GM12878 (cell line): Measurements from ENCODE around the gene SH3YL1. TPM values are rescaled to one million over a fixed set of nuclear protein-coding genes. Genes with fewer than 3 reads are reported as not detected.

ENCODE experiments used
- ATAC-seq: fragments of 200-7000 bp; cut with Tn5 transposase; 3 replicates; pipeline ENCODE4 v1.9.1; 2020; ENCODE audit warnings: mild to moderate bottlenecking, moderate library complexity
- BruUV-seq: library from RNA; stranded (reverse); fragments of 400-500 nt; replicated peaks from 2 replicates; lab custom pipeline; 2021; lab: Mats Ljungman, UMichigan
- CTCF ChIA-PET: fragments of 300-600 bp; sonication (Branson Sonifier 250); formaldehyde crosslinking; extraction: SDS; loops from one replicate; lab custom pipeline; 2021; ENCODE audit warnings: inconsistent platforms; lab: Yijun Ruan, JAX
- POLR2A ChIA-PET: fragments of 350-600 bp; formaldehyde crosslinking; extraction: SDS; loops from one replicate; lab custom pipeline; 2021; ENCODE audit warnings: inconsistent platforms; lab: Charles Lee
- RAD21 ChIA-PET: fragments of 300-600 bp; sonication (Branson Sonifier 250); formaldehyde crosslinking; loops from one replicate; lab custom pipeline; 2023; ENCODE audit warnings: antibody characterized with exemption; ENCODE audit not compliant: unreplicated experiment; lab: Charles Lee
- SMC1A ChIA-PET: fragments of 300-600 bp; sonication (Branson Sonifier 250); formaldehyde crosslinking; loops from one replicate; lab custom pipeline; 2023; ENCODE audit not compliant: unreplicated experiment, uncharacterized antibody; lab: Charles Lee
- DNase-seq: peaks from one replicate; pipeline ENCODE4 v3.0.0-alpha.2; 2011; ENCODE audit warnings: low read depth, low spot score
- FAIRE-seq: peaks from 3 replicates; lab custom pipeline; 2011; peaks lifted over from hg19 to GRCh38; lab: Jason Lieb, UNC
- H2AFZ ChIP-seq: 2 replicates; pipeline ENCODE4 v1.6.0; 2011; ENCODE audit warnings: low read depth, low read length, control low read depth; ENCODE audit not compliant: control insufficient read depth
- H3K27ac ChIP-seq: 2 replicates; pipeline ENCODE4 v1.5.1; 2011; ENCODE audit warnings: control low read depth; ENCODE audit not compliant: control insufficient read depth, insufficient read depth
- H3K27me3 ChIP-seq, 2 experiments: replicated peaks in 1 of 2; 2 replicates each; pipeline versions ENCODE4 v1.6.0 to v1.6.1; 2011; ENCODE audit warnings: low read length in 1 of 2; ENCODE audit not compliant: control insufficient read depth in 2 of 2, insufficient read depth in 2 of 2
- H3K36me3 ChIP-seq, 2 experiments: 2 replicates each; pipeline ENCODE4 v1.5.1; 2011; ENCODE audit warnings: low read length in 1 of 2; ENCODE audit not compliant: control insufficient read depth in 2 of 2, insufficient read depth in 2 of 2
- H3K4me1 ChIP-seq: 2 replicates; pipeline ENCODE4 v1.6.1; 2011; ENCODE audit warnings: mild to moderate bottlenecking, low read length, moderate library complexity, mixed read lengths; ENCODE audit not compliant: control insufficient read depth, insufficient read depth
- H3K4me2 ChIP-seq: 2 replicates; pipeline ENCODE4 v1.6.0; 2011; ENCODE audit warnings: control low read depth; ENCODE audit not compliant: control insufficient read depth, insufficient read depth
- H3K4me3 ChIP-seq: fragments of 200-600 bp; sonication (generic); 2 replicates; pipeline ENCODE4 v1.5.1; 2016
- H3K79me2 ChIP-seq: 2 replicates; pipeline ENCODE4 v1.6.0; 2011; ENCODE audit warnings: low read length; ENCODE audit not compliant: control insufficient read depth, insufficient read depth
- H3K9ac ChIP-seq: 2 replicates; pipeline ENCODE4 v1.8.0; 2011; ENCODE audit warnings: low read length, control low read depth, mixed read lengths; ENCODE audit not compliant: control insufficient read depth, insufficient read depth
- H3K9me3 ChIP-seq: replicated peaks from 3 replicates; pipeline ENCODE4 v1.5.1; 2011; ENCODE audit warnings: mild to moderate bottlenecking, low read length; ENCODE audit not compliant: control insufficient read depth, insufficient read depth
- H4K20me1 ChIP-seq: 2 replicates; pipeline ENCODE4 v1.6.0; 2011; ENCODE audit not compliant: control insufficient read depth, insufficient read depth
- BMI1 ChIP-seq: fragments of 450-650 bp; IDR thresholded peaks from 2 replicates; pipeline ENCODE4 v1.6.1; 2016; ENCODE audit warnings: mild to moderate bottlenecking, moderate library complexity, borderline replicate concordance
- CBX5 ChIP-seq: sonication (generic); IDR thresholded peaks from 2 replicates; pipeline ENCODE4 v1.6.1; 2016; ENCODE audit warnings: low read depth, moderate library complexity, mild to moderate bottlenecking, inconsistent platforms
- NFIC ChIP-seq: IDR thresholded peaks from 2 replicates; pipeline ENCODE4 v1.6.1; 2012; ENCODE audit warnings: low read depth, mild to moderate bottlenecking, inconsistent platforms, low read length, moderate library complexity
- NFYA ChIP-seq: IDR thresholded peaks from 2 replicates; pipeline ENCODE4 v1.6.1; 2011; ENCODE audit warnings: low read depth, mild to moderate bottlenecking, low read length, improper control_type of control experiment, borderline replicate concordance
- NRF1 ChIP-seq: conservative IDR thresholded peaks from 2 replicates; pipeline ENCODE4 v1.6.1; 2011; ENCODE audit warnings: mild to moderate bottlenecking, low read depth, low read length, improper control_type of control experiment
- RUNX3 ChIP-seq: IDR thresholded peaks from 2 replicates; pipeline ENCODE4 v1.6.1; 2012; ENCODE audit warnings: low read length, inconsistent platforms
- TCF3 ChIP-seq: IDR thresholded peaks from 2 replicates; pipeline ENCODE4 v1.6.1; 2012; ENCODE audit warnings: low read depth, mild to moderate bottlenecking, low read length, borderline replicate concordance; ENCODE audit not compliant: insufficient read depth
- ZNF622 ChIP-seq: fragments of 450-650 bp; IDR thresholded peaks from 2 replicates; pipeline ENCODE4 v1.6.1; 2017; ENCODE audit warnings: mild to moderate bottlenecking, inconsistent platforms
- WGBS: methylation state at CpG from one replicate; pipeline ENCODE4 v1.1.6; 2016; ENCODE audit warnings: low lambda C conversion rate; ENCODE audit not compliant: insufficient replicate concordance, insufficient coverage; ENCODE audit errors: missing lambda C conversion rate; 5-methylcytosine and 5-hydroxymethylcytosine counted together
- in situ Hi-C: fragments of 300-500 bp; cut with MboI; formaldehyde crosslinking; loops from 9 replicates; pipeline ENCODE4 v1.14.3; 2018; ENCODE audit warnings: mixed read lengths
- intact Hi-C: fragments of 100-400 bp; cut with micrococcal nuclease; formaldehyde crosslinking; loops from one replicate; pipeline ENCODE4 v1.14.2; 2022; ENCODE audit not compliant: unreplicated experiment
- polyA plus RNA-seq, 11 experiments: library from polyadenylated mRNA; depleted of rRNA in 4 of 11; unstranded in 6 of 11; stranded (reverse) in 5 of 11; fragments of >200 nt; fragmentation: Nextera tagmentation in 4 of 11; fragmentation: Illumina TruSeq in 1 of 11; extraction: Ambion mirVana in 4 of 11; extraction: Trizol in 1 of 11; gene quantifications; 1 replicate in 1 of 11; 2 replicates in 10 of 11; pipeline versions ENCODE4 v1.2.1 to v1.2.3, GENCODE V29; 2011 to 2016; ENCODE audit warnings: inconsistent platforms in 2 of 11, missing spikeins in 2 of 11, low read depth in 1 of 11
- total RNA-seq, 4 experiments: library from RNA; depleted of rRNA in 3 of 4; stranded (reverse); fragments of >200 nt in 3 of 4; fragmentation: Illumina TruSeq in 1 of 4; extraction: Trizol in 1 of 4; gene quantifications; 2 replicates each; pipeline versions ENCODE4 v1.2.1 to v1.2.3, GENCODE V29; 2013 to 2021
- TF ChIP-seq, protein P1 (sequence below): IDR thresholded peaks from 2 replicates; pipeline ENCODE4 v1.6.1; 2011; ENCODE audit warnings: borderline replicate concordance, low read depth, mild to moderate bottlenecking, moderate library complexity, mixed read lengths, low read length; ENCODE audit not compliant: insufficient read depth; ENCODE audit errors: extremely low read length
- TF ChIP-seq, protein P2 (sequence below): IDR thresholded peaks from 2 replicates; pipeline ENCODE4 v1.6.1; 2012; ENCODE audit warnings: low read length, inconsistent platforms
- TF ChIP-seq, protein P3 (sequence below): fragments of 450-650 bp; conservative IDR thresholded peaks from 2 replicates; pipeline ENCODE4 v1.6.1; 2017; ENCODE audit warnings: mild to moderate bottlenecking, moderate library complexity
- TF ChIP-seq, protein P4 (sequence below): fragments of 450-650 bp; IDR thresholded peaks from 2 replicates; pipeline ENCODE4 v1.6.1; 2016; ENCODE audit warnings: mild to moderate bottlenecking, moderate library complexity, borderline replicate concordance
- TF ChIP-seq, protein P5 (sequence below): fragments of 450-650 bp; IDR thresholded peaks from 2 replicates; pipeline ENCODE4 v1.6.1; 2016; ENCODE audit warnings: mild to moderate bottlenecking

Gene SH3YL1
- total and polyA plus RNA-seq, 10 of the 15 experiments (the other 5 are each of a cell fraction or from before 2014, with no cell fraction given), result 12.2 to 22.4 (median 17.2) TPM

DNA sequence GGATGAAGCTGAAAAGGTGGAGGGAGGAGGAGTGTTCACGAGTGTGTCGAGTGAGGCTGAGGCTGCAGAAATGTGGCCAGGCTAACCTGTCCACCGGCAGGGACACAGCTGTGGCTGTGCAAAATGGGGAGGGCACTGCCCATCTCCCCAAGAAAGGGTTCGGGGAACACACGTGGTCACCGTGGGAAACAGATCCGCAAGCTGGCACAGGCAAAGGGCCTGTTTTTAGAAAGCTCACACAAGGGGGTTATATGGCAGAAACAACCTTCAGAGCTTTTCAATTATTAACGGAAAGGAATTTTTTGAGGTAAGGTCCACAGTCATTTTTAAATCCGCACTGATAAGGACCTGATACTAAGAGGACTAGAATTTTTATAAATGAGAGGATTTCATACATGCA lies 35.7 kb downstream of the SH3YL1 start:
- no peak overlapping the region for H3K27ac ChIP-seq
- ChIA-PET POLR2A (no interaction called here), RAD21 (no interaction called here), SMC1A (no interaction called here), CTCF (interaction anchor here (0.5 kb wide), 1 partner anchor 344 kb away, joined by 3 read pairs; no protein-coding TSS in a partner anchor)
- no peaks in the 10 kb centered on the region for H4K20me1 ChIP-seq
- FAIRE-seq, result no peak
- no peak overlapping the region for H2AFZ ChIP-seq
- H3K4me1 ChIP-seq, result no peaks in the 10 kb centered on the region
- no peak for DNase-seq
- no peak overlapping the region for H3K4me3 ChIP-seq
- H3K27me3 ChIP-seq, result no peaks in the 10 kb centered on the region
- BruUV-seq, result no TSS peak
- H3K79me2 ChIP-seq, result no peaks in the 10 kb centered on the region
- H3K9me3 ChIP-seq, result no peaks in the 10 kb centered on the region
- TF ChIP-seq, protein P1, sequence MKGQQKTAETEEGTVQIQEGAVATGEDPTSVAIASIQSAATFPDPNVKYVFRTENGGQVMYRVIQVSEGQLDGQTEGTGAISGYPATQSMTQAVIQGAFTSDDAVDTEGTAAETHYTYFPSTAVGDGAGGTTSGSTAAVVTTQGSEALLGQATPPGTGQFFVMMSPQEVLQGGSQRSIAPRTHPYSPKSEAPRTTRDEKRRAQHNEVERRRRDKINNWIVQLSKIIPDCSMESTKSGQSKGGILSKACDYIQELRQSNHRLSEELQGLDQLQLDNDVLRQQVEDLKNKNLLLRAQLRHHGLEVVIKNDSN, result no peak
- TF ChIP-seq RUNX3 (no peak), TCF3 (no peak), NFYA (no peak), BMI1 (no peak), NFIC (no peak), NRF1 (no peak), CBX5 (no peak), ZNF622 (no peak)
- TF ChIP-seq, protein P2, sequence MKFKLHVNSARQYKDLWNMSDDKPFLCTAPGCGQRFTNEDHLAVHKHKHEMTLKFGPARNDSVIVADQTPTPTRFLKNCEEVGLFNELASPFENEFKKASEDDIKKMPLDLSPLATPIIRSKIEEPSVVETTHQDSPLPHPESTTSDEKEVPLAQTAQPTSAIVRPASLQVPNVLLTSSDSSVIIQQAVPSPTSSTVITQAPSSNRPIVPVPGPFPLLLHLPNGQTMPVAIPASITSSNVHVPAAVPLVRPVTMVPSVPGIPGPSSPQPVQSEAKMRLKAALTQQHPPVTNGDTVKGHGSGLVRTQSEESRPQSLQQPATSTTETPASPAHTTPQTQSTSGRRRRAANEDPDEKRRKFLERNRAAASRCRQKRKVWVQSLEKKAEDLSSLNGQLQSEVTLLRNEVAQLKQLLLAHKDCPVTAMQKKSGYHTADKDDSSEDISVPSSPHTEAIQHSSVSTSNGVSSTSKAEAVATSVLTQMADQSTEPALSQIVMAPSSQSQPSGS, result no peak
- TF ChIP-seq, protein P3, sequence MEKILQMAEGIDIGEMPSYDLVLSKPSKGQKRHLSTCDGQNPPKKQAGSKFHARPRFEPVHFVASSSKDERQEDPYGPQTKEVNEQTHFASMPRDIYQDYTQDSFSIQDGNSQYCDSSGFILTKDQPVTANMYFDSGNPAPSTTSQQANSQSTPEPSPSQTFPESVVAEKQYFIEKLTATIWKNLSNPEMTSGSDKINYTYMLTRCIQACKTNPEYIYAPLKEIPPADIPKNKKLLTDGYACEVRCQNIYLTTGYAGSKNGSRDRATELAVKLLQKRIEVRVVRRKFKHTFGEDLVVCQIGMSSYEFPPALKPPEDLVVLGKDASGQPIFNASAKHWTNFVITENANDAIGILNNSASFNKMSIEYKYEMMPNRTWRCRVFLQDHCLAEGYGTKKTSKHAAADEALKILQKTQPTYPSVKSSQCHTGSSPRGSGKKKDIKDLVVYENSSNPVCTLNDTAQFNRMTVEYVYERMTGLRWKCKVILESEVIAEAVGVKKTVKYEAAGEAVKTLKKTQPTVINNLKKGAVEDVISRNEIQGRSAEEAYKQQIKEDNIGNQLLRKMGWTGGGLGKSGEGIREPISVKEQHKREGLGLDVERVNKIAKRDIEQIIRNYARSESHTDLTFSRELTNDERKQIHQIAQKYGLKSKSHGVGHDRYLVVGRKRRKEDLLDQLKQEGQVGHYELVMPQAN, result no peak
- TF ChIP-seq, protein P4, sequence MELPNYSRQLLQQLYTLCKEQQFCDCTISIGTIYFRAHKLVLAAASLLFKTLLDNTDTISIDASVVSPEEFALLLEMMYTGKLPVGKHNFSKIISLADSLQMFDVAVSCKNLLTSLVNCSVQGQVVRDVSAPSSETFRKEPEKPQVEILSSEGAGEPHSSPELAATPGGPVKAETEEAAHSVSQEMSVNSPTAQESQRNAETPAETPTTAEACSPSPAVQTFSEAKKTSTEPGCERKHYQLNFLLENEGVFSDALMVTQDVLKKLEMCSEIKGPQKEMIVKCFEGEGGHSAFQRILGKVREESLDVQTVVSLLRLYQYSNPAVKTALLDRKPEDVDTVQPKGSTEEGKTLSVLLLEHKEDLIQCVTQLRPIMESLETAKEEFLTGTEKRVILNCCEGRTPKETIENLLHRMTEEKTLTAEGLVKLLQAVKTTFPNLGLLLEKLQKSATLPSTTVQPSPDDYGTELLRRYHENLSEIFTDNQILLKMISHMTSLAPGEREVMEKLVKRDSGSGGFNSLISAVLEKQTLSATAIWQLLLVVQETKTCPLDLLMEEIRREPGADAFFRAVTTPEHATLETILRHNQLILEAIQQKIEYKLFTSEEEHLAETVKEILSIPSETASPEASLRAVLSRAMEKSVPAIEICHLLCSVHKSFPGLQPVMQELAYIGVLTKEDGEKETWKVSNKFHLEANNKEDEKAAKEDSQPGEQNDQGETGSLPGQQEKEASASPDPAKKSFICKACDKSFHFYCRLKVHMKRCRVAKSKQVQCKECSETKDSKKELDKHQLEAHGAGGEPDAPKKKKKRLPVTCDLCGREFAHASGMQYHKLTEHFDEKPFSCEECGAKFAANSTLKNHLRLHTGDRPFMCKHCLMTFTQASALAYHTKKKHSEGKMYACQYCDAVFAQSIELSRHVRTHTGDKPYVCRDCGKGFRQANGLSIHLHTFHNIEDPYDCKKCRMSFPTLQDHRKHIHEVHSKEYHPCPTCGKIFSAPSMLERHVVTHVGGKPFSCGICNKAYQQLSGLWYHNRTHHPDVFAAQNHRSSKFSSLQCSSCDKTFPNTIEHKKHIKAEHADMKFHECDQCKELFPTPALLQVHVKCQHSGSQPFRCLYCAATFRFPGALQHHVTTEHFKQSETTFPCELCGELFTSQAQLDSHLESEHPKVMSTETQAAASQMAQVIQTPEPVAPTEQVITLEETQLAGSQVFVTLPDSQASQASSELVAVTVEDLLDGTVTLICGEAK, result no peak
- TF ChIP-seq, protein P5, sequence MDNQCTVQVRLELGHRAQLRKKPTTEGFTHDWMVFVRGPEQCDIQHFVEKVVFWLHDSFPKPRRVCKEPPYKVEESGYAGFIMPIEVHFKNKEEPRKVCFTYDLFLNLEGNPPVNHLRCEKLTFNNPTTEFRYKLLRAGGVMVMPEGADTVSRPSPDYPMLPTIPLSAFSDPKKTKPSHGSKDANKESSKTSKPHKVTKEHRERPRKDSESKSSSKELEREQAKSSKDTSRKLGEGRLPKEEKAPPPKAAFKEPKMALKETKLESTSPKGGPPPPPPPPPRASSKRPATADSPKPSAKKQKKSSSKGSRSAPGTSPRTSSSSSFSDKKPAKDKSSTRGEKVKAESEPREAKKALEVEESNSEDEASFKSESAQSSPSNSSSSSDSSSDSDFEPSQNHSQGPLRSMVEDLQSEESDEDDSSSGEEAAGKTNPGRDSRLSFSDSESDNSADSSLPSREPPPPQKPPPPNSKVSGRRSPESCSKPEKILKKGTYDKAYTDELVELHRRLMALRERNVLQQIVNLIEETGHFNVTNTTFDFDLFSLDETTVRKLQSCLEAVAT, result no peak
- TF ChIP-seq, all 136 proteins: peak for 0
- Histone ChIP-seq H3K9ac (no peak overlapping the region), H3K36me3 (no peaks in the 10 kb centered on the region), H3K4me2 (no peak overlapping the region)
- intact Hi-C loops (no loop called here), in situ Hi-C loops (no loop called here)
- 93% methylated on average over 9 of the region's 9 CpGs for WGBS
- no peak for ATAC-seq
